HG02981 (cell line): ENCODE results near the gene GSK3B.
A peak's percentile ranks its signal among the peaks of the same experiment; 100 is the strongest.

ENCODE experiments used
- ATAC-seq: cut with Tn5 transposase; IDR thresholded peaks from one replicate; pipeline ENCODE4 v1.9.1; 2021; ENCODE audit warnings: mild to moderate bottlenecking, moderate library complexity; ENCODE audit not compliant: unreplicated experiment

The GSK3B gene

GRCh38 chr3:119790369-119790768 is 303.9 kb downstream of the GSK3B start:
- ATAC-seq: no peak

- ATAC-seq: no peak
Measured at GRCh38 chr3:119786409-119786808, 307.8 kb downstream of the GSK3B start.

- ATAC-seq: no peak
Measured at GRCh38 chr3:119783883-119784282, 310.4 kb downstream of the GSK3B start.

- ATAC-seq: no peak
Measured at GRCh38 chr3:119783255-119783654, 311.0 kb downstream of the GSK3B start.

GRCh38 chr3:119782460-119782859 is 311.8 kb downstream of the GSK3B start:
- no peak for ATAC-seq

- ATAC-seq: no peak
Measured at GRCh38 chr3:119781330-119782198, 312.7 kb downstream of the GSK3B start, which contains the start of gene NR1I2. Gene NR1I2 (plus strand): TSS chr3:119782101.

- peak; percentile 84 for ATAC-seq
Measured at GRCh38 chr3:119779731-119780383, 314.4 kb downstream of the GSK3B start.

- no peak for ATAC-seq
Measured at GRCh38 chr3:119778811-119779210, 315.4 kb downstream of the GSK3B start.

GRCh38 chr3:119778176-119778575 is 316.1 kb downstream of the GSK3B start:
- ATAC-seq: no peak

GRCh38 chr3:119776304-119776703 is 317.9 kb downstream of the GSK3B start:
- ATAC-seq: no peak

- ATAC-seq: peak; percentile 65
Measured at GRCh38 chr3:119774444-119774843, 319.8 kb downstream of the GSK3B start.
